ENCODE data around the gene SINHCAF. TPM values are rescaled to one million over a fixed set of nuclear protein-coding genes. Genes with fewer than 3 reads are reported as not detected.
A peak's percentile ranks its signal among the peaks of the same experiment; 100 is the strongest.
"Not testable (repeated sequence)": the region's sequence is repeated elsewhere in the genome, so short reads cannot be mapped to it uniquely, and the experiment has no call there.

Gene SINHCAF
- total RNA-seq, 4 donors from 2014 or later, result 19.2 to 41.3 (median 25.7) TPM

DNA sequence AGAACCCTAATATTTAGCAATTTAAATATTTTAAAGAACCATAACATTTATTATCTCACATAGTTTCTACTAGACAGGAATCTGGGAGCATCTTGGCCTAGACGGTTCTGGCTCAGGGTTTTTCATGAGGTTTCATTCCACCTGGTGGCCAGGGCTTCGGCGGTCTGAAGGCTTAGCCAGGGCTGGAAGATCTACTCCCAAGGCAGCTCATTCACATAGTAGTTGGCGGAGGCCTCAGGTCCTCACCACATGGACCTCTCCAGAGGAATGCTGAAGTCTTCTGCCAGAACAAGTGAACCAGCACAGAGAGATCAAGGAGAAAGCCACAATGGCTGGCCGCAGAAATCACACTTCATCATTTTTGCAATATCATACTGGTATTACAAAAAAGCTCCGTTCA, 68.2 kb downstream of the SINHCAF start:
- 80% methylated on average over 6 of the region's 6 CpGs for WGBS
- no peak overlapping the region for H3K27ac ChIP-seq (replicated peaks in 1 of 4)
- DNase-seq (ENCODE audit: extremely low spot score), result peak; percentile 72
- H3K4me1 ChIP-seq, result no peaks in the 10 kb centered on the region
- H3K4me3 ChIP-seq, result no peak overlapping the region
- intact Hi-C loops (cut with DNase I), result no loop called here
- no peaks in the 10 kb centered on the region for H3K9me3 ChIP-seq
- H3K27me3 ChIP-seq, result no peaks in the 10 kb centered on the region
- TF ChIP-seq CTCF (IDR thresholded peaks at IDR 0.05), result no peak
- TF ChIP-seq POLR2A (IDR thresholded peaks at IDR 0.05; ENCODE audit: low read depth), result no peak
- TF ChIP-seq EP300 (IDR thresholded peaks at IDR 0.05), result no peak
- TF ChIP-seq POLR2AphosphoS5 (IDR thresholded peaks at IDR 0.05), result no peak
- no peaks in the 10 kb centered on the region for H3K36me3 ChIP-seq

DNA sequence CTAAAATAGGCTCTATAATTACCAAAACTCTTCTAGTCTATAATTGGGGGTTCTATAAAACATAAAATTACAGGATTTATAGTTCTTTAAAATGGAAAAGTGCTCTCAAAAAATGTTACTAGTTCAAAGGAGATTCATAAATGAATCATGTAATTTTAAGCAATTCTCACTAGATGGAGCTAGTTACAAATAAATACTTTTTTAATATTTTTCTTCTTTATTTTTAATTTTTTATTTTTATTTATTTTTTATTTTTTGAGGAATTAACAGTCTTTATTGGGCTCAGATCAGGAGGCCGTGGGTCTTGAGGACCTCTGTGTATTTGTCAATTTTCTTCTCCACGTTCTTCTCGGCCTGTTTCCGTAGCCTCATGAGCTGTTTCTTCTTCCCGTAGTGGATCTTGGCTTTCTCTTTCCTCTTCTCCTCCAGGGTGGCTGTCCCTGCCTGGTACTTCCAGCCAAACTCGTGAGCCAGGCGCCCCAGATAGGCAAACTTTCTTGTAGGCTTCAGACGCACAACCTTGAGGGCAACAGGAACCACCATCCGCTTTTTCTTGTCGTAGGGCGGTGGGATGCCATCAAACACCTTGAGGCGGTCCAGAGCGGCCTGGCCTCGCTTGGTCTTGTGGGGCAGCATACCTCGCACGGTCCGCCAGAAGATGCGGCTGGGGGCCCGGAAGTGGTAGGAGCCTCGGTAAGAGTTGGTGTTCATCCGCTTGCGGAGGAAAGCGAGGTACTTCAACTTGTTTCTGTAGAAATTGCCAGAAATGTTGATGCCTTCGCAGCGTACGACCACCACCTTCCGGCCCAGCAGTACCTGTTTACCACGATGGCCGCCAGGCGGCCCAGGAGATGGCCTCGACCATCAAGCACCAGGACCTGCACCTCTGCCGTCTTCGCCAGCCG, 74.0 kb downstream of the SINHCAF start:
- intact Hi-C loops (cut with DNase I); H3K27ac ChIP-seq (replicated peaks in 1 of 4); H3K9me3 ChIP-seq; H3K36me3 ChIP-seq; H3K4me1 ChIP-seq: not testable (repeated sequence)
- peak overlapping the region in 2 of 4 donors; percentile 23 to 27 for H3K4me3 ChIP-seq
- WGBS, result 76% methylated on average over 34 of the region's 34 CpGs
- peak; percentile 53 for DNase-seq (ENCODE audit: extremely low spot score)
- H3K27me3 ChIP-seq, result peaks cover 0 to 10% (median 0%) of the 10 kb centered on the region in 4 donors
- TF ChIP-seq CTCF (IDR thresholded peaks at IDR 0.05), result peak in 2 of 3 experiments; percentile 16 to 33

DNA sequence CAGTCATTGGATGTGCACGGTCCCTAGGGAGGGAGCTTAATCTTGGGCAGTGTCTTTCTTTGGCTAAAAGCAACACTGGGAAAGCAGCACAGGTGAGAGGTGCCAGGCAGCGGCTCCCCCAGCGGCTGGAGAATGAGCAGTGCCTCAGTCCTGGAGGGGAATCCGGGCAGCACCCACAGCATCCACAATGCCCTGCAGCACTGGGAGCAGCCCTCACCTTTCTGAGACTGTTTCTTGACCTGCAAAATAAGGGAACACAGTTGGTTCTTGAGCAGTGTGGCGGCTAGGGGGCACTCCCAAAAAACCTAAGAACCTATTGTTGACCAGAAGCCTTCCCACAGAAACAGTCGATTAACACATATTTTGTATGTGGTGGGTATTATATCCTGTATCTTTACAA, 75.8 kb downstream of the SINHCAF start:
- Histone ChIP-seq H3K9me3 (no peaks in the 10 kb centered on the region), H3K27me3 (peaks cover 0 to 10% (median 0%) of the 10 kb centered on the region in 4 donors), H3K36me3 (no peaks in the 10 kb centered on the region), H3K27ac (replicated peaks in 1 of 4) (no peak overlapping the region), H3K4me1 (no peaks in the 10 kb centered on the region), H3K4me3 (no peak overlapping the region)
- no peak for DNase-seq (ENCODE audit: extremely low spot score)
- TF ChIP-seq CTCF (IDR thresholded peaks at IDR 0.05) (no peak), EP300 (IDR thresholded peaks at IDR 0.05) (no peak), POLR2AphosphoS5 (IDR thresholded peaks at IDR 0.05) (no peak), POLR2A (IDR thresholded peaks at IDR 0.05; ENCODE audit: low read depth) (no peak)
- intact Hi-C loops (cut with DNase I), result no loop called here
- 87% methylated on average over 4 of the region's 6 CpGs for WGBS

DNA sequence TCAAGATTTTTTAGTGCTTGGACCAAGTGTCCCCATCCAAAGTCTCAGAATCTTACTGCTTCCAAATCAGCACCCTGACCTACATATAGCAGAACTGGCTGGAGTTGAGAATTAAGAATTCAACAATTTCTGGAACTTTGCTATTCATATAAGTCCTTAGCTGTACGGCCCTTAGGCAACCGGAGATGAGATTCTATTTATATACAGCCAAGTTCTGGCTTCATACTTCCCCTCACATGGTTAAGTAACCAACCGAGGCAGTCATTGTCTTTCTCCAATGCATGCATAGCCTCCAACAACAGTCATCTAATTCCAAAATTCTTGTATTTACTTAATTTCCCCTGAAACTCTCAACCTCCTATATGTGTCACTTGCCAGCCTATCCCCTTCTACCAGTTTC, 76.6 kb downstream of the SINHCAF start:
- H3K9me3 ChIP-seq, result no peaks in the 10 kb centered on the region
- intact Hi-C loops (cut with DNase I), result no loop called here

More for the DNA sequence above, 76.6 kb downstream of the SINHCAF start:
- peak; percentile 17 for DNase-seq (ENCODE audit: extremely low spot score)
- Histone ChIP-seq H3K36me3 (no peaks in the 10 kb centered on the region), H3K27ac (replicated peaks in 1 of 4) (no peak overlapping the region), H3K4me3 (no peak overlapping the region), H3K4me1 (no peaks in the 10 kb centered on the region), H3K27me3 (peaks cover 0 to 10% (median 0%) of the 10 kb centered on the region in 4 donors)
- TF ChIP-seq POLR2AphosphoS5 (IDR thresholded peaks at IDR 0.05) (no peak), EP300 (IDR thresholded peaks at IDR 0.05) (no peak), POLR2A (IDR thresholded peaks at IDR 0.05; ENCODE audit: low read depth) (no peak), CTCF (IDR thresholded peaks at IDR 0.05) (no peak)
- WGBS, result 55% methylated on average over 3 of the region's 3 CpGs

Measured in esophagus muscularis mucosa (tissue), 4 donors.